Prostate gland (tissue), 2 donors: ENCODE measurements around the gene ITPR1.

ENCODE experiments used
- POLR2A ChIP-seq: fragments of 450-650 bp; IDR thresholded peaks from one replicate; pipeline ENCODE4 v1.6.1; 2016; ENCODE audit warnings: antibody characterized with exemption, mild to moderate bottlenecking
- TF ChIP-seq, protein P1 (sequence below), 4 experiments: fragments of 200-600 bp in 2 of 4; fragments of 450-650 bp in 2 of 4; sonication (generic) in 2 of 4; IDR thresholded peaks; 1 replicate in 3 of 4; 2 replicates in 1 of 4; pipeline ENCODE4 v1.5.1; 2016 to 2019; ENCODE audit warnings: antibody characterized with exemption in 4 of 4, mild to moderate bottlenecking in 2 of 4, moderate library complexity in 2 of 4

GRCh38 chr3:4714045-4714444 lies 220.9 kb downstream of the ITPR1 start:
- TF ChIP-seq POLR2A = no peak
- TF ChIP-seq, protein P1, sequence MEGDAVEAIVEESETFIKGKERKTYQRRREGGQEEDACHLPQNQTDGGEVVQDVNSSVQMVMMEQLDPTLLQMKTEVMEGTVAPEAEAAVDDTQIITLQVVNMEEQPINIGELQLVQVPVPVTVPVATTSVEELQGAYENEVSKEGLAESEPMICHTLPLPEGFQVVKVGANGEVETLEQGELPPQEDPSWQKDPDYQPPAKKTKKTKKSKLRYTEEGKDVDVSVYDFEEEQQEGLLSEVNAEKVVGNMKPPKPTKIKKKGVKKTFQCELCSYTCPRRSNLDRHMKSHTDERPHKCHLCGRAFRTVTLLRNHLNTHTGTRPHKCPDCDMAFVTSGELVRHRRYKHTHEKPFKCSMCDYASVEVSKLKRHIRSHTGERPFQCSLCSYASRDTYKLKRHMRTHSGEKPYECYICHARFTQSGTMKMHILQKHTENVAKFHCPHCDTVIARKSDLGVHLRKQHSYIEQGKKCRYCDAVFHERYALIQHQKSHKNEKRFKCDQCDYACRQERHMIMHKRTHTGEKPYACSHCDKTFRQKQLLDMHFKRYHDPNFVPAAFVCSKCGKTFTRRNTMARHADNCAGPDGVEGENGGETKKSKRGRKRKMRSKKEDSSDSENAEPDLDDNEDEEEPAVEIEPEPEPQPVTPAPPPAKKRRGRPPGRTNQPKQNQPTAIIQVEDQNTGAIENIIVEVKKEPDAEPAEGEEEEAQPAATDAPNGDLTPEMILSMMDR (IDR thresholded peaks at IDR 0.05) = no peak
